Measurements from ENCODE around the gene DDX27. TPM values are rescaled to one million over a fixed set of nuclear protein-coding genes. Genes with fewer than 3 reads are reported as not detected.

Gene DDX27
- total and polyA plus RNA-seq, 4 donors = 8.8 to 16.0 (median 13.0) TPM

DNA sequence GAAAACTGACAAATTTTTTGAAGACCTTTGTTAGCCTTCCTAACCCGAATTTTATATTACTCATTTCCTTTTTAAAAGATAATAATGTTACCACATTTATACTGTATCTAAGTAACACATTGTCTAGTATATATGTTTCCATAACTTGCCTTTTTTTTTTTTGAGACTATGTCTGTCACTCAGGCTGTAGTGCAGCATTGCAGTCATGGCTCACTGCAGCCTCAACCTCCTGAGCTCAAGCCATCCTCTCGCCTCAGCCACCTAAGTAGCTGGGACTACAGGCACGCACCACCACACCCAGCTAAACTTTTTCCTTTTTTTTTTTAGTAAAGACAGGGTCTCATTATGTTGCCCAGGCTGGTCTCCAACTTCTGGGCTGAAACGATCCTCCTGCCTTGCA, 40.1 kb downstream of the DDX27 start (continued):
- TF ChIP-seq, protein P1, sequence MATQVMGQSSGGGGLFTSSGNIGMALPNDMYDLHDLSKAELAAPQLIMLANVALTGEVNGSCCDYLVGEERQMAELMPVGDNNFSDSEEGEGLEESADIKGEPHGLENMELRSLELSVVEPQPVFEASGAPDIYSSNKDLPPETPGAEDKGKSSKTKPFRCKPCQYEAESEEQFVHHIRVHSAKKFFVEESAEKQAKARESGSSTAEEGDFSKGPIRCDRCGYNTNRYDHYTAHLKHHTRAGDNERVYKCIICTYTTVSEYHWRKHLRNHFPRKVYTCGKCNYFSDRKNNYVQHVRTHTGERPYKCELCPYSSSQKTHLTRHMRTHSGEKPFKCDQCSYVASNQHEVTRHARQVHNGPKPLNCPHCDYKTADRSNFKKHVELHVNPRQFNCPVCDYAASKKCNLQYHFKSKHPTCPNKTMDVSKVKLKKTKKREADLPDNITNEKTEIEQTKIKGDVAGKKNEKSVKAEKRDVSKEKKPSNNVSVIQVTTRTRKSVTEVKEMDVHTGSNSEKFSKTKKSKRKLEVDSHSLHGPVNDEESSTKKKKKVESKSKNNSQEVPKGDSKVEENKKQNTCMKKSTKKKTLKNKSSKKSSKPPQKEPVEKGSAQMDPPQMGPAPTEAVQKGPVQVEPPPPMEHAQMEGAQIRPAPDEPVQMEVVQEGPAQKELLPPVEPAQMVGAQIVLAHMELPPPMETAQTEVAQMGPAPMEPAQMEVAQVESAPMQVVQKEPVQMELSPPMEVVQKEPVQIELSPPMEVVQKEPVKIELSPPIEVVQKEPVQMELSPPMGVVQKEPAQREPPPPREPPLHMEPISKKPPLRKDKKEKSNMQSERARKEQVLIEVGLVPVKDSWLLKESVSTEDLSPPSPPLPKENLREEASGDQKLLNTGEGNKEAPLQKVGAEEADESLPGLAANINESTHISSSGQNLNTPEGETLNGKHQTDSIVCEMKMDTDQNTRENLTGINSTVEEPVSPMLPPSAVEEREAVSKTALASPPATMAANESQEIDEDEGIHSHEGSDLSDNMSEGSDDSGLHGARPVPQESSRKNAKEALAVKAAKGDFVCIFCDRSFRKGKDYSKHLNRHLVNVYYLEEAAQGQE (IDR thresholded peaks at IDR 0.05) = no peak

DNA sequence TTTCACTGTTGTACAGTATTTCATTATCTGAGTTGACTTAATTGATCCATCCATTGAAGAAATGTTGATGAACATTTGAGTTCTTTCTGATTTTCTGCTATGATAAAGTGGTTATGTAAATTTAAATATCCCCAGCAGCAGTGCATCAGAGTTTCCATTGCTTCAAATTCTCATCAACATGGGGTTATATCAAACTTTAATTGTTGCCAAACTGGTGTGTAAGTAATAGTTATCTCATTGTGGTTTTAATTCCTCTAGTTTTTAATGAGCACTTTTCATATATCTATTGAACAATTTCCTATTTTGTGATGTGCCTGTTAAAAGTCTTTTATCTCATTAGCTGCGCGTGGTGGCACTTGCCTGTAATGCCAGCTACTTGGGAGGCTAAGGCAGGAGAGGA, 40.6 kb downstream of the DDX27 start:
- no peak overlapping the region for H3K27ac ChIP-seq (ENCODE audit: low read depth in 1 of 2, low read length in 2 of 2)
- no peak overlapping the region for H3K9ac ChIP-seq (ENCODE audit: low read depth in 1 of 2, low read length in 2 of 2)
- H3K9me3 ChIP-seq (ENCODE audit: control insufficient read depth in 4 of 4, low read length in 3 of 4) = no peaks in the 10 kb centered on the region
- no peak overlapping the region for H3K4me3 ChIP-seq (ENCODE audit: low read depth in 1 of 3, low read length in 3 of 3)
- no peak for DNase-seq (ENCODE audit: low spot score)
- no peaks in the 10 kb centered on the region for H3K27me3 ChIP-seq (ENCODE audit: control insufficient read depth in 4 of 4, insufficient read depth in 4 of 4, low read length in 3 of 4)
- H3K4me1 ChIP-seq (ENCODE audit: control insufficient read depth in 4 of 4, insufficient read depth in 4 of 4, low read length in 3 of 4) = peaks cover 3 to 8% (median 7%) of the 10 kb centered on the region in 4 donors
- TF ChIP-seq SP1 (IDR thresholded peaks at IDR 0.05) (no peak), YY1 (IDR thresholded peaks at IDR 0.05) (no peak), GABPA (IDR thresholded peaks at IDR 0.05 in 1 of 2, conservative IDR thresholded peaks at IDR 0.05 in 1 of 2) (no peak), FOXA1 (IDR thresholded peaks at IDR 0.05) (no peak), FOXA2 (IDR thresholded peaks at IDR 0.05) (no peak), HNF4A (conservative IDR thresholded peaks at IDR 0.05) (no peak), RAD21 (IDR thresholded peaks at IDR 0.05) (no peak), RXRA (IDR thresholded peaks at IDR 0.05) (no peak), JUND (IDR thresholded peaks at IDR 0.05) (no peak), HNF4G (IDR thresholded peaks at IDR 0.05) (no peak), TAF1 (conservative IDR thresholded peaks at IDR 0.05) (no peak)
- TF ChIP-seq, protein P2, sequence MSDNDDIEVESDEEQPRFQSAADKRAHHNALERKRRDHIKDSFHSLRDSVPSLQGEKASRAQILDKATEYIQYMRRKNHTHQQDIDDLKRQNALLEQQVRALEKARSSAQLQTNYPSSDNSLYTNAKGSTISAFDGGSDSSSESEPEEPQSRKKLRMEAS (IDR thresholded peaks at IDR 0.05) = no peak
- TF ChIP-seq, protein P3, sequence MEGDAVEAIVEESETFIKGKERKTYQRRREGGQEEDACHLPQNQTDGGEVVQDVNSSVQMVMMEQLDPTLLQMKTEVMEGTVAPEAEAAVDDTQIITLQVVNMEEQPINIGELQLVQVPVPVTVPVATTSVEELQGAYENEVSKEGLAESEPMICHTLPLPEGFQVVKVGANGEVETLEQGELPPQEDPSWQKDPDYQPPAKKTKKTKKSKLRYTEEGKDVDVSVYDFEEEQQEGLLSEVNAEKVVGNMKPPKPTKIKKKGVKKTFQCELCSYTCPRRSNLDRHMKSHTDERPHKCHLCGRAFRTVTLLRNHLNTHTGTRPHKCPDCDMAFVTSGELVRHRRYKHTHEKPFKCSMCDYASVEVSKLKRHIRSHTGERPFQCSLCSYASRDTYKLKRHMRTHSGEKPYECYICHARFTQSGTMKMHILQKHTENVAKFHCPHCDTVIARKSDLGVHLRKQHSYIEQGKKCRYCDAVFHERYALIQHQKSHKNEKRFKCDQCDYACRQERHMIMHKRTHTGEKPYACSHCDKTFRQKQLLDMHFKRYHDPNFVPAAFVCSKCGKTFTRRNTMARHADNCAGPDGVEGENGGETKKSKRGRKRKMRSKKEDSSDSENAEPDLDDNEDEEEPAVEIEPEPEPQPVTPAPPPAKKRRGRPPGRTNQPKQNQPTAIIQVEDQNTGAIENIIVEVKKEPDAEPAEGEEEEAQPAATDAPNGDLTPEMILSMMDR (IDR thresholded peaks at IDR 0.05; ENCODE audit: low read depth, low read length, missing input control) = no peak
- TF ChIP-seq, protein P1 (IDR thresholded peaks at IDR 0.05) = no peak
- TF ChIP-seq, protein P4, sequence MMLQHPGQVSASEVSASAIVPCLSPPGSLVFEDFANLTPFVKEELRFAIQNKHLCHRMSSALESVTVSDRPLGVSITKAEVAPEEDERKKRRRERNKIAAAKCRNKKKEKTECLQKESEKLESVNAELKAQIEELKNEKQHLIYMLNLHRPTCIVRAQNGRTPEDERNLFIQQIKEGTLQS (IDR thresholded peaks at IDR 0.05) = no peak
- TF ChIP-seq, protein P5, sequence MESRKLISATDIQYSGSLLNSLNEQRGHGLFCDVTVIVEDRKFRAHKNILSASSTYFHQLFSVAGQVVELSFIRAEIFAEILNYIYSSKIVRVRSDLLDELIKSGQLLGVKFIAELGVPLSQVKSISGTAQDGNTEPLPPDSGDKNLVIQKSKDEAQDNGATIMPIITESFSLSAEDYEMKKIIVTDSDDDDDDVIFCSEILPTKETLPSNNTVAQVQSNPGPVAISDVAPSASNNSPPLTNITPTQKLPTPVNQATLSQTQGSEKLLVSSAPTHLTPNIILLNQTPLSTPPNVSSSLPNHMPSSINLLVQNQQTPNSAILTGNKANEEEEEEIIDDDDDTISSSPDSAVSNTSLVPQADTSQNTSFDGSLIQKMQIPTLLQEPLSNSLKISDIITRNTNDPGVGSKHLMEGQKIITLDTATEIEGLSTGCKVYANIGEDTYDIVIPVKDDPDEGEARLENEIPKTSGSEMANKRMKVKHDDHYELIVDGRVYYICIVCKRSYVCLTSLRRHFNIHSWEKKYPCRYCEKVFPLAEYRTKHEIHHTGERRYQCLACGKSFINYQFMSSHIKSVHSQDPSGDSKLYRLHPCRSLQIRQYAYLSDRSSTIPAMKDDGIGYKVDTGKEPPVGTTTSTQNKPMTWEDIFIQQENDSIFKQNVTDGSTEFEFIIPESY (IDR thresholded peaks at IDR 0.05) = no peak
- WGBS = 96% methylated on average over 2 of the region's 2 CpGs
- peaks cover 33 to 68% (median 64%) of the 10 kb centered on the region in 4 donors for H3K36me3 ChIP-seq (ENCODE audit: control insufficient read depth in 4 of 4, insufficient read depth in 3 of 4, low read depth in 1 of 4, low read length in 3 of 4)
